AG10803 (cell line): ENCODE measurements around the gene COL6A2.
A peak's percentile ranks its signal among the peaks of the same experiment; 100 is the strongest.

Experiments
- DNase-seq: peaks from one replicate; pipeline ENCODE4 v3.0.0; 2010; ENCODE audit warnings: low read depth
- H3K4me3 ChIP-seq: 2 replicates; pipeline ENCODE4 v1.5.1; 2011; ENCODE audit warnings: mild to moderate bottlenecking, low read length, control low read depth
- TF ChIP-seq, protein P1 (sequence below): conservative IDR thresholded peaks from 2 replicates; pipeline ENCODE4 v1.5.1; 2011; ENCODE audit warnings: mild to moderate bottlenecking, low read length, control low read depth, inconsistent platforms

COL6A2 gene

DNA sequence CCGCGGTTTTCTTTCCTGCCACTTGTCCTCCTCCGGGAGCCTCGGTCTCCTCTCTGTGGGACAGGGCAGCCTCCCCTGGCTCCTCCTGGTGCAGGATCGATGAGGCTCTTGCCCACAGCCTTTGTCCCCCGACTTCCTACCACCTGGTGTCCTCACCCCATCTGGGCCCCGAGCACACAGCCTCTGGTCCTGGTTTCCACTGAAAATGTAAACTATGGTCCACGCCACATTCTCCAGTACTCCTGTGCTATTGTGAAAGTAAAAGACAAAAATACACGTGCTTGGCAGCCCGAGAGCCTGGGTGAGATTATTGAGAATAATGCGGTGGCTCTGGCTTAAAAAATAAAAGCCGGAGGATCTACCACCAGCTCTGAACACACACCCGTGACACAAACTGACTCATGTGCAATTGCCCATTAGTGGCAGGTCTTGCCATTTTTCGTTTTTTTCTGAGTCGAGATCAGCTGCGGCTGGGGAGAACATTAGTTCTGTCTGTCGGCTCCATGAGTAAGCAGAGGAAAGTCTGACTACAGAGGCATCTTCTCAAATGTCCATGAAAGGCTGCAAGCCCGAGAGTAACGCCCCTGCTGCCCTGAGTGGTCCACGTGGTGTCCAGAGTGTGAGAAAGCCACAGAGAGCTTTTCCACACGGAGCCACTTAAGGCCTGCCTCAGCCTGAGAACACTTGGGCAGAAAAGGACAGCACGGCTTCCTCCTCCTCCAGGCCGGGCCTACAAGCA, 5.7 kb upstream of the COL6A2 start:
- DNase-seq: peak; percentile 99
- H3K4me3 ChIP-seq: peak overlapping the region; percentile 61
- TF ChIP-seq, protein P1, sequence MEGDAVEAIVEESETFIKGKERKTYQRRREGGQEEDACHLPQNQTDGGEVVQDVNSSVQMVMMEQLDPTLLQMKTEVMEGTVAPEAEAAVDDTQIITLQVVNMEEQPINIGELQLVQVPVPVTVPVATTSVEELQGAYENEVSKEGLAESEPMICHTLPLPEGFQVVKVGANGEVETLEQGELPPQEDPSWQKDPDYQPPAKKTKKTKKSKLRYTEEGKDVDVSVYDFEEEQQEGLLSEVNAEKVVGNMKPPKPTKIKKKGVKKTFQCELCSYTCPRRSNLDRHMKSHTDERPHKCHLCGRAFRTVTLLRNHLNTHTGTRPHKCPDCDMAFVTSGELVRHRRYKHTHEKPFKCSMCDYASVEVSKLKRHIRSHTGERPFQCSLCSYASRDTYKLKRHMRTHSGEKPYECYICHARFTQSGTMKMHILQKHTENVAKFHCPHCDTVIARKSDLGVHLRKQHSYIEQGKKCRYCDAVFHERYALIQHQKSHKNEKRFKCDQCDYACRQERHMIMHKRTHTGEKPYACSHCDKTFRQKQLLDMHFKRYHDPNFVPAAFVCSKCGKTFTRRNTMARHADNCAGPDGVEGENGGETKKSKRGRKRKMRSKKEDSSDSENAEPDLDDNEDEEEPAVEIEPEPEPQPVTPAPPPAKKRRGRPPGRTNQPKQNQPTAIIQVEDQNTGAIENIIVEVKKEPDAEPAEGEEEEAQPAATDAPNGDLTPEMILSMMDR: no peak

DNA sequence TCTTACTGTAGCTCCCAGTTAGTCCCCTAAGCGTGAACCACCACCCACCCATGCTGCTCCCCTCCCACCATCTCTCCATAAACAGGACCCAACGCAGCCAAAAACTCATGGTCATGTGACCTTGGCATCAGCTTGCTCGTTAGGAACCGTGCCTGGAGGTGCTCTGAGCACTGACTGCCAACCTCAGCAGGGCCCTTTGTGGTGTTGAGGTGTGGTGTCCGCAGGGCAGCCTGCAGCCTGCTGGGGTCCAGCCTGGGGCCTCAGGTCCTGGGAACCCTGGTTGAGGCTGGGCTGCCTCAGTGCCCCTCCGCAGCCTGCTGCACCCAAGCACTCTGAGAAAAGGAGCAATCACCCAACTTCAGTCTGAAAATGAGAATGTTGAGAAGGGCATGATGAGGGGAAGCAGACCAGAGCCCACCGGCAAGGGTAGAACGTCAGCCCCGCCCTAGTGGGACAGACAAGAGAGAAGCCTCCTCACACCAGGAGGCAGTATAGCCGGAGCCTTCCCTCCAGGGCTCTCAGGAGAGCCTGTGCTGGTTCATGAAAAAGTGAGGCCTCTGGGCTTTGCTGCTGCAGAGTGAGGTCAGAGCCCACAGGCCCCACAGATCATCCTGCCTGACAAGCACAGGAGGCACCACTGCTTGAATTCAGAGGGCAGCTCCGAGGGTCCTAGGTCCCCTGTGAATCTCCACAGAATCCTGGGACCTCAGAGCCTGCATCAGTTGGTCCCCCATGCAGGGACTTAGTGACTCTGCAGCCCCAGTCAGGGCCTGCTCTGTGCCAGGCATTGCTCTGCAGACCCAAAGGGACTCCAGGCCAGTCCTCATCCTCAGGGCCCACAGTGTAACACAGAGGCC, 4.9 kb upstream of the COL6A2 start:
- no peak for DNase-seq
- no peak overlapping the region; the same call in 1 of the 2 replicates for H3K4me3 ChIP-seq
- TF ChIP-seq, protein P1: peak; percentile 31

DNA sequence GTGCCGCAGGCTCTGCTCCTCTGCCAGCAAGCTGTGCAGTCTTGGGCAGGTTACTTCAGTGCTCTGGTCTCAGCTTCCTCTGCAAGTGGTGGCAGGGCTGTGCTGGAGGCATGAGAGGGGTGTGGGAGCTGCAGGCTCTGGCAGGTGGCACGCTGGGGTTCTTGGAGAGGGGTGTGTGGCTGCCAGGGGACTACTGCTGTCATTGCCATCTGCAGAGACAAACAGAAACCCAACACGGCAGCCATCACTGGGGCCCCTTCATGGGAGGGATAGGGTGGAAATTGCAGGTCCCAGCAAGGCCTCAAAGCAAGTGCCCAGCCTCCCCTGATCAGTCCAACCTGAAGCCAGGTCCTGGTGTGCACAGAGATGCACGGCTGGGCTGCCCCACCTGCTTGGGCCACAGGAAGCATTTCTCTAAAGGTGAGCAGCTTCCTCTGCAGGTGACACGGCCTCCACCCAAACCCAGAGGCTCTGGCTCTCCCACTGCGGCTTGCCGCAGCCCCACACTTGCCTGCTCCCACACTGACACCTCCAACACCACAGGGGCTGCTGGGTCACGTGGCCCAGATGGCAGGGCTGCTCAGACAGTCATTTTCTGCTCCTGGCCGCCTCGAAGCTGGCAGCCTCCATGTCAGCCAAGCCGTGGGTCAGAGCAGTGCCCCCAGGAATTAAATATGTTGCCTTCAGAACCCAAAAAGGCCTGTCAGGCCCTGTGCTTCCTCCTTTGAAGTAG, 4.1 kb upstream of the COL6A2 start:
- H3K4me3 ChIP-seq: no peak overlapping the region
- no peak for DNase-seq
- TF ChIP-seq, protein P1: no peak

DNA sequence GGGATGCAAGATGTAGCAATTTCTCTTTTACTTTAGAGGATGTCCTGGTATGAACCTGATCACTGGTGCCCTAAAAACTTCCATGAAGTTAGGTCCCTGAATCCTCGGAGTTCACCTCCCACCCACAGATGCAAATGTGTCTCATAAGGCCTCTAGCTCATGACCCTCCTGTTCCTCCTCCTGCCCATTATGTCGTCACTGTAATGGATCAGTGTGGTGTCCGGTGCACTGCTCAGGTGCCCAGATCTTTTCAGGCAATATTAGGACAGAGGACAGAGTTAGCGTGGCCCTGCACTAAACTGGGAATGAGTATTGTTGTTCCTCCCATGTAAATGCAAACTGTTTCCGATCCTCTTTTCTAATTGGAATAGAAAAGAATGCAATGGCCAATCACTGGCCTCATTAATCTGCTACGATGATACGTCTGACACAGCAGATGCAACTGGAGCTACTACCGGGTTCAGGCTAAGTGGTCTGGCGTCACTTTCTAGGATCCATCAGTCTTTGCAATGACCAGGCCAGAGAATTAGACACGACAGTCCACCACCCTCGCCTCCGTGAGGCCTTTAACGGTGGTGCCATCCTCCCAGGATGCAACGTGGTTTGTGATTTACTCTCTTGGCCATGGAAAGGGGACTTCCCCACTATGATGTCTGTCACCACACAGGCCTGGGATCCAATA, 3.4 kb upstream of the COL6A2 start:
- TF ChIP-seq, protein P1: no peak
- DNase-seq: no peak
- no peak overlapping the region for H3K4me3 ChIP-seq

DNA sequence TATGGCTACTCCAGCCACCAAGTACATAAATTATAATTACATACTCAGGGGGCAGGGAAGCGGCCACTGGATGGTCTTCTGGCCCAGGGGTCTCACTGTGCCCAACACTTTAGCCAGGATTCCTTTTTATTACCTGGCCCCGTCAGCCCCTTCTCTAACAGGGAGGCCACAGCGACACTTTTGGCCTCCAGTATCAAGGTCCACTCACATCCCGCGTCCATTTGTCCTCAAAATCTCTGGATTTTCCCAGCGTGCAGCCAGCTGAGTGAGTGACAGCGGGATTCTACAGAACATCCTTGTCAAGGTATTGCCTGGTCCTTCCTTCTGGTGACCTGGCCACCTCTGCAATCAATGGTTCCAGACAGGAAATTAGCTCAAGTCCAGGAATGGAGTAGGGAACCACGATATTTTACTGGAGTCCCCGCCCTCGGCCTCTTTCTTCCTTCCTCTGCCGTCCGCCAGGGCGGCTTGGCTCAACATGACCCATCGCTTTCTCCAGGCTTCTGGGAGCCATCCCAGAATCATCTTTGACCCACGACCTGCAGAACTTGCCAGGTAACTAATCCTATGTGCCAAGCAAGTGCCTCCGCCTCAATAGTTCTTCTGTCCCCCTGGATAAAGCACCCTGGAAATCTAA, 2.7 kb upstream of the COL6A2 start:
- DNase-seq: no peak
- no peak overlapping the region for H3K4me3 ChIP-seq
- TF ChIP-seq, protein P1: no peak

DNA sequence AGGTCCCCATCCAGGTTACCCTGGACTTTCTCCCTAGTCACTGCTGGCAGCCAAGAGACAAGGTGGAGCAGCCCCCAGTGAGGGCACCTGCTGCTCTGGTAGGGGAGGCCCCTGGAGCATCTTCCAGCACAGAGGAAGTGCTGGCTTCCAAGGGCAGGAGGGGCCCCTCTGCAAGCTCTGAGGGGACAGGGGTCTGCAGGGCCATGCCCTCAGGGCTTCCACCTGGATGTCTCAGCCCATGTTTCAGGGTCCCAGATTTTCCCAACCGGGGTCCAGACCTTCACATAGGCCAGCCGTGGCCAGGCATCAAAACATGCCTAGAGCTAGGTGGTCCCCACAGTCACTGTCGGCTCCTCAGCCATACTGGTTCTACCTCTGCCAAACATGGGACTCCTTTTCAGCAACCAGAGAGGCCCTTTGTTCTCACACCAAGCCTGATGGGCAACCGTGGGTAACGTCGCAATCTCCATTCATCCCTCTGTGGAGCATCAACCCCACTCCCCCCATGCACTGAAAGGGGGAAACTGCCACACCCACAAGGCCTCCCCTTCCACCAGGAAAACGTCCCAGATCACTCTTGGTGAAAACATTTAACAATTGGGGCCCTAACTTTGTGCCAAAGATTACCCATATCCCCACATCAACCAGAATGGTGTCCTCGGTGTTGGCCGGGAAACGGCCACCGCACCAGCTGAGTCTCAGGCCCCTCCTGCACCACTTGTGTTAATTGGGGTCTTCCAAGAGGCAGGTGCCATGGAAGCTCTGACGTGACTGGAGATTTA, 1.9 kb upstream of the COL6A2 start:
- no peak overlapping the region for H3K4me3 ChIP-seq
- DNase-seq: no peak
- TF ChIP-seq, protein P1: no peak
